ENCODE results near the gene LMF2. TPM values are rescaled to one million over a fixed set of nuclear protein-coding genes. Genes with fewer than 3 reads are reported as not detected.
"Not testable (repeated sequence)": the region's sequence is repeated elsewhere in the genome, so short reads cannot be mapped to it uniquely, and the experiment has no call there.

The LMF2 gene
- total RNA-seq, 1 experiment from 2014 or later = 54.2 TPM

GRCh38 chr22:50542416-50542927 lies 35.0 kb upstream of the LMF2 start:
- no peak overlapping the region for H3K4me3 ChIP-seq (ENCODE audit: low read depth in 2 of 2, low read length in 2 of 2)
- intact Hi-C loops (cut with micrococcal nuclease; ENCODE audit: unreplicated experiment) (no loop called here), in situ Hi-C loops (cut with HindIII; ENCODE audit: low pct_unique_long_range_greater_than_20kb, low sequenced_read_pairs) (no loop called here)
- no peaks in the 10 kb centered on the region for H3K9me3 ChIP-seq (ENCODE audit: control insufficient read depth, insufficient read depth, low read depth, low read length)
- no peak for TF ChIP-seq TCF7L2 (IDR thresholded peaks at IDR 0.05; ENCODE audit: low read depth, low read length)
- no peak overlapping the region for H3K27ac ChIP-seq (ENCODE audit: low read length)
- H3K36me3 ChIP-seq (ENCODE audit: control insufficient read depth, insufficient read depth, low read length) = no peaks in the 10 kb centered on the region
- H3K4me1 ChIP-seq (ENCODE audit: control insufficient read depth, insufficient read depth, low read length) = peaks cover 14% of the 10 kb centered on the region
- CTCF ChIA-PET = no interaction called here
- no peaks in the 10 kb centered on the region for H3K27me3 ChIP-seq (ENCODE audit: control insufficient read depth, insufficient read depth, low read length)
- no peak for ATAC-seq
- POLR2A ChIA-PET = no interaction called here
- no peak for DNase-seq (ENCODE audit: low read depth, low spot score)
- BruUV-seq (replicated peaks) = no TSS peak

- H3K27ac ChIP-seq (ENCODE audit: low read length); DNase-seq (ENCODE audit: low read depth, low spot score); H3K4me3 ChIP-seq (ENCODE audit: low read depth in 2 of 2, low read length in 2 of 2); ATAC-seq; intact Hi-C loops (cut with micrococcal nuclease; ENCODE audit: unreplicated experiment); H3K9me3 ChIP-seq (ENCODE audit: control insufficient read depth, insufficient read depth, low read depth, low read length); in situ Hi-C loops (cut with HindIII; ENCODE audit: low pct_unique_long_range_greater_than_20kb, low sequenced_read_pairs); H3K27me3 ChIP-seq (ENCODE audit: control insufficient read depth, insufficient read depth, low read length); BruUV-seq (replicated peaks); POLR2A ChIA-PET; H3K36me3 ChIP-seq (ENCODE audit: control insufficient read depth, insufficient read depth, low read length): not testable (repeated sequence)
- peaks cover 14% of the 10 kb centered on the region for H3K4me1 ChIP-seq (ENCODE audit: control insufficient read depth, insufficient read depth, low read length)
- CTCF ChIA-PET = interaction anchor here (0.6 kb wide), 1 partner anchor 8 kb away, joined by 3 read pairs; no protein-coding TSS in a partner anchor
Observed at GRCh38 chr22:50541667-50542026, 34.1 kb upstream of the LMF2 start.

GRCh38 chr22:50540381-50540780 lies 32.9 kb upstream of the LMF2 start:
- Histone ChIP-seq H3K27me3 (ENCODE audit: control insufficient read depth, insufficient read depth, low read length) (no peaks in the 10 kb centered on the region), H3K27ac (ENCODE audit: low read length) (no peak overlapping the region), H3K4me1 (ENCODE audit: control insufficient read depth, insufficient read depth, low read length) (peaks cover 10% of the 10 kb centered on the region), H3K4me3 (ENCODE audit: low read depth in 2 of 2, low read length in 2 of 2) (no peak overlapping the region), H3K36me3 (ENCODE audit: control insufficient read depth, insufficient read depth, low read length) (no peaks in the 10 kb centered on the region), H3K9me3 (ENCODE audit: control insufficient read depth, insufficient read depth, low read depth, low read length) (no peaks in the 10 kb centered on the region)
- in situ Hi-C loops (cut with HindIII; ENCODE audit: low pct_unique_long_range_greater_than_20kb, low sequenced_read_pairs) (no loop called here), intact Hi-C loops (cut with micrococcal nuclease; ENCODE audit: unreplicated experiment) (no loop called here)
- TF ChIP-seq POLR2AphosphoS5 (IDR thresholded peaks at IDR 0.05; ENCODE audit: low read depth, low read length) (no peak), REST (IDR thresholded peaks at IDR 0.05; ENCODE audit: insufficient read depth in 1 of 2, low read depth in 2 of 2, low read length in 1 of 2) (no peak), CTCF (IDR thresholded peaks at IDR 0.05) (no peak), TCF7L2 (IDR thresholded peaks at IDR 0.05; ENCODE audit: low read depth, low read length) (no peak), SIN3A (IDR thresholded peaks at IDR 0.05; ENCODE audit: borderline replicate concordance, insufficient read depth, low read depth, low read length) (no peak)
- ATAC-seq (no peak), DNase-seq (ENCODE audit: low read depth, low spot score) (no peak)
- ChIA-PET CTCF (no interaction called here), POLR2A (no interaction called here)
- no TSS peak for BruUV-seq (replicated peaks)
